K562 (cell line): ENCODE measurements around the gene ITGA2B. TPM values are rescaled to one million over a fixed set of nuclear protein-coding genes. Genes with fewer than 3 reads are reported as not detected.

Experiments
- CREB1 ChIP-seq, 2 experiments: sonication (generic) in 1 of 2; formaldehyde crosslinking in 1 of 2; IDR thresholded peaks; 2 replicates each; pipeline versions ENCODE4 v1.6.1 to v1.8.0; 2012 to 2022; ENCODE audit warnings: inconsistent platforms in 1 of 2, mild to moderate bottlenecking in 1 of 2, missing genetic modification reagents in 1 of 2, moderate library complexity in 1 of 2
- FOXA3 ChIP-seq, 2 experiments: fragments of 450-650 bp in 1 of 2; sonication (generic) in 1 of 2; formaldehyde crosslinking; IDR thresholded peaks in 1 of 2; conservative IDR thresholded peaks in 1 of 2; 2 replicates each; pipeline versions ENCODE4 v1.4.0 to v1.8.0; 2020 to 2022; ENCODE audit warnings: mild to moderate bottlenecking in 2 of 2, missing genetic modification reagents in 1 of 2
- NELFE ChIP-seq: IDR thresholded peaks from 2 replicates; pipeline ENCODE4 v1.6.1; 2011; ENCODE audit warnings: mild to moderate bottlenecking; ENCODE audit not compliant: insufficient read depth, insufficient read length
- NFE2 ChIP-seq: IDR thresholded peaks from 2 replicates; pipeline ENCODE4 v1.6.1; 2014; ENCODE audit warnings: antibody characterized with exemption, low read depth
- TCF7L2 ChIP-seq: fragments of 150-350 bp; IDR thresholded peaks from 2 replicates; pipeline ENCODE4 v1.6.1; 2016; ENCODE audit warnings: low read depth, mild to moderate bottlenecking, low read length, moderate library complexity
- ZFX ChIP-seq: sonication (generic); formaldehyde crosslinking; IDR thresholded peaks from 2 replicates; pipeline ENCODE4 v1.8.0; 2022; ENCODE audit warnings: mild to moderate bottlenecking, missing genetic modification reagents, moderate library complexity
- ZNF583 ChIP-seq: fragments of 250-450 bp; sonication (Bioruptor Pico); IDR thresholded peaks from 2 replicates; pipeline ENCODE4 v1.4.0; 2020
- polyA plus RNA-seq, 8 experiments: library from polyadenylated mRNA; depleted of rRNA in 4 of 8; stranded (reverse) in 5 of 8; unstranded in 3 of 8; fragments of >200 nt; fragmentation: Nextera tagmentation in 2 of 8; fragmentation: Illumina TruSeq in 1 of 8; extraction: Ambion mirVana in 2 of 8; extraction: Trizol in 1 of 8; gene quantifications; 2 replicates each; pipeline versions ENCODE4 v1.2.1 to v1.2.3, GENCODE V29; 2011 to 2014; ENCODE audit warnings: inconsistent platforms in 1 of 8, missing spikeins in 1 of 8
- total RNA-seq, 7 experiments: library from RNA; depleted of rRNA in 6 of 7; stranded (reverse); fragments of >200 nt in 6 of 7; fragmentation: Illumina TruSeq in 2 of 7; extraction: Trizol in 2 of 7; gene quantifications; 2 replicates each; pipeline versions ENCODE4 v1.2.1 to v1.2.3, GENCODE V29; 2011 to 2021; ENCODE audit warnings: low replicate concordance in 1 of 7
- TF ChIP-seq, protein P1 (sequence below): sonication (generic); formaldehyde crosslinking; IDR thresholded peaks from 2 replicates; pipeline ENCODE4 v1.8.0; 2022; ENCODE audit warnings: mild to moderate bottlenecking, missing genetic modification reagents
- TF ChIP-seq, protein P2 (sequence below): sonication (generic); formaldehyde crosslinking; IDR thresholded peaks from 2 replicates; pipeline ENCODE4 v1.4.0; 2020; ENCODE audit warnings: mild to moderate bottlenecking, missing genetic modification reagents
- TF ChIP-seq, protein P3 (sequence below), 2 experiments: fragments of 250-450 bp in 1 of 2; fragments of 450-650 bp in 1 of 2; sonication (Bioruptor Pico) in 1 of 2; IDR thresholded peaks; 2 replicates each; pipeline versions ENCODE4 v1.6.1 to v1.8.0; 2016 to 2021; ENCODE audit warnings: mild to moderate bottlenecking in 2 of 2, moderate library complexity in 2 of 2, missing compliant biosample characterization in 1 of 2, missing genetic modification characterization in 1 of 2
- TF ChIP-seq, protein P4 (sequence below): IDR thresholded peaks from 3 replicates; pipeline ENCODE4 v1.6.1; 2011; ENCODE audit warnings: borderline replicate concordance, mild to moderate bottlenecking; ENCODE audit not compliant: insufficient read length, insufficient read depth
- TF ChIP-seq, protein P5 (sequence below): sonication (generic); formaldehyde crosslinking; IDR thresholded peaks from 2 replicates; pipeline ENCODE4 v1.8.0; 2022; ENCODE audit warnings: missing genetic modification reagents, mild to moderate bottlenecking, borderline replicate concordance
- TF ChIP-seq, protein P6 (sequence below): fragments of 450-650 bp; IDR thresholded peaks from 2 replicates; pipeline ENCODE4 v1.6.1; 2017; ENCODE audit warnings: antibody characterized with exemption, mild to moderate bottlenecking
- TF ChIP-seq, protein P7 (sequence below): fragments of 200-800 bp; sonication (Bioruptor generic); IDR thresholded peaks from 2 replicates; pipeline ENCODE4 v1.6.1; 2017; ENCODE audit warnings: missing genetic modification characterization, missing compliant biosample characterization

The ITGA2B gene
- total and polyA plus RNA-seq, 9 of the 15 experiments (the other 6 are each of a cell fraction or from before 2014, with no cell fraction given), result 1.1 to 26.4 (median 5.6) TPM

DNA sequence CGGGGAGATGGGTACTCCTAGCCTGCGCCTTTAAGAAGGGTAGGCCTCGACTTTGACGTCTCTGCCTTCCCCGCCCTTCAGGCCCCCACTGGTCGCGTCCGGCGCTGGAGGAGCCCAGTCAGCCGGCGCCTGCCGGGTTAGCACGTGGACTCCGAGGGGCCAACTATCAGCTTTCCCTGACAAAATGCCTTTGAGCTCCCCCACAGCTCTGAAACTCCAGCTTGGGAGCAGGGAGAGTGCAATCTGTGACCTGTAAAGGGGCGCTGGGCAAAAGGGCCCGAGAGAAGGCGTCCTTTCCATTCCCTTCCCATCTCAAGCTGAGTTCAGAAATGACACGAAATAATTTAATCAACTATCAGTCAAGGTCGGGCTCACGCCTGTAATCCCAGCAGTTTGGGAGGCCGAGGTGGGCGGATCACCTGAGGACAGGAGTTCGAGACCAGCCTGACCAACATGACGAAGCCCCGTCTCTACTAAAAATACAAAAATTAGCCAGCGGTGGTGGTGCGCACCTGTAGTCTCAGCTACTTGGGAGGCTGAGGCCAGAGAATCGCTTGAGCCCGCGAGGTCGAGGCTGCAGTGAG lies 62.5 kb downstream of the ITGA2B start (continued):
- TF ChIP-seq, protein P1, sequence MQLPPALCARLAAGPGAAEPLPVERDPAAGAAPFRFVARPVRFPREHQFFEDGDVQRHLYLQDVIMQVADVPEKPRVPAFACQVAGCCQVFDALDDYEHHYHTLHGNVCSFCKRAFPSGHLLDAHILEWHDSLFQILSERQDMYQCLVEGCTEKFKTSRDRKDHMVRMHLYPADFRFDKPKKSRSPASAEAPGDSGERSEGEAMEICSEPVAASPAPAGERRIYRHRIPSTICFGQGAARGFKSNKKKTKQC, result 0 out of 2 replicates have a peak, but pooled peaks have one; percentile 28
- TF ChIP-seq, protein P2, sequence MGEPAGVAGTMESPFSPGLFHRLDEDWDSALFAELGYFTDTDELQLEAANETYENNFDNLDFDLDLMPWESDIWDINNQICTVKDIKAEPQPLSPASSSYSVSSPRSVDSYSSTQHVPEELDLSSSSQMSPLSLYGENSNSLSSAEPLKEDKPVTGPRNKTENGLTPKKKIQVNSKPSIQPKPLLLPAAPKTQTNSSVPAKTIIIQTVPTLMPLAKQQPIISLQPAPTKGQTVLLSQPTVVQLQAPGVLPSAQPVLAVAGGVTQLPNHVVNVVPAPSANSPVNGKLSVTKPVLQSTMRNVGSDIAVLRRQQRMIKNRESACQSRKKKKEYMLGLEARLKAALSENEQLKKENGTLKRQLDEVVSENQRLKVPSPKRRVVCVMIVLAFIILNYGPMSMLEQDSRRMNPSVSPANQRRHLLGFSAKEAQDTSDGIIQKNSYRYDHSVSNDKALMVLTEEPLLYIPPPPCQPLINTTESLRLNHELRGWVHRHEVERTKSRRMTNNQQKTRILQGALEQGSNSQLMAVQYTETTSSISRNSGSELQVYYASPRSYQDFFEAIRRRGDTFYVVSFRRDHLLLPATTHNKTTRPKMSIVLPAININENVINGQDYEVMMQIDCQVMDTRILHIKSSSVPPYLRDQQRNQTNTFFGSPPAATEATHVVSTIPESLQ (CRISPR knock-in tag), result no peak
- TF ChIP-seq, protein P3, sequence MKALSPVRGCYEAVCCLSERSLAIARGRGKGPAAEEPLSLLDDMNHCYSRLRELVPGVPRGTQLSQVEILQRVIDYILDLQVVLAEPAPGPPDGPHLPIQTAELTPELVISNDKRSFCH (CRISPR knock-in tag; IDR thresholded peaks at IDR 0.05), result no peak
- TF ChIP-seq, protein P3 (tag; IDR thresholded peaks at IDR 0.05), result no peak
- TF ChIP-seq, protein P4, sequence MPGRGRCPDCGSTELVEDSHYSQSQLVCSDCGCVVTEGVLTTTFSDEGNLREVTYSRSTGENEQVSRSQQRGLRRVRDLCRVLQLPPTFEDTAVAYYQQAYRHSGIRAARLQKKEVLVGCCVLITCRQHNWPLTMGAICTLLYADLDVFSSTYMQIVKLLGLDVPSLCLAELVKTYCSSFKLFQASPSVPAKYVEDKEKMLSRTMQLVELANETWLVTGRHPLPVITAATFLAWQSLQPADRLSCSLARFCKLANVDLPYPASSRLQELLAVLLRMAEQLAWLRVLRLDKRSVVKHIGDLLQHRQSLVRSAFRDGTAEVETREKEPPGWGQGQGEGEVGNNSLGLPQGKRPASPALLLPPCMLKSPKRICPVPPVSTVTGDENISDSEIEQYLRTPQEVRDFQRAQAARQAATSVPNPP, result no peak
- TF ChIP-seq, protein P5, sequence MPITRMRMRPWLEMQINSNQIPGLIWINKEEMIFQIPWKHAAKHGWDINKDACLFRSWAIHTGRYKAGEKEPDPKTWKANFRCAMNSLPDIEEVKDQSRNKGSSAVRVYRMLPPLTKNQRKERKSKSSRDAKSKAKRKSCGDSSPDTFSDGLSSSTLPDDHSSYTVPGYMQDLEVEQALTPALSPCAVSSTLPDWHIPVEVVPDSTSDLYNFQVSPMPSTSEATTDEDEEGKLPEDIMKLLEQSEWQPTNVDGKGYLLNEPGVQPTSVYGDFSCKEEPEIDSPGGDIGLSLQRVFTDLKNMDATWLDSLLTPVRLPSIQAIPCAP (CRISPR knock-in tag), result no peak
- 0 out of 2 replicates have a peak, but pooled peaks have one; percentile 2 for TF ChIP-seq NFE2
- TF ChIP-seq, protein P6, sequence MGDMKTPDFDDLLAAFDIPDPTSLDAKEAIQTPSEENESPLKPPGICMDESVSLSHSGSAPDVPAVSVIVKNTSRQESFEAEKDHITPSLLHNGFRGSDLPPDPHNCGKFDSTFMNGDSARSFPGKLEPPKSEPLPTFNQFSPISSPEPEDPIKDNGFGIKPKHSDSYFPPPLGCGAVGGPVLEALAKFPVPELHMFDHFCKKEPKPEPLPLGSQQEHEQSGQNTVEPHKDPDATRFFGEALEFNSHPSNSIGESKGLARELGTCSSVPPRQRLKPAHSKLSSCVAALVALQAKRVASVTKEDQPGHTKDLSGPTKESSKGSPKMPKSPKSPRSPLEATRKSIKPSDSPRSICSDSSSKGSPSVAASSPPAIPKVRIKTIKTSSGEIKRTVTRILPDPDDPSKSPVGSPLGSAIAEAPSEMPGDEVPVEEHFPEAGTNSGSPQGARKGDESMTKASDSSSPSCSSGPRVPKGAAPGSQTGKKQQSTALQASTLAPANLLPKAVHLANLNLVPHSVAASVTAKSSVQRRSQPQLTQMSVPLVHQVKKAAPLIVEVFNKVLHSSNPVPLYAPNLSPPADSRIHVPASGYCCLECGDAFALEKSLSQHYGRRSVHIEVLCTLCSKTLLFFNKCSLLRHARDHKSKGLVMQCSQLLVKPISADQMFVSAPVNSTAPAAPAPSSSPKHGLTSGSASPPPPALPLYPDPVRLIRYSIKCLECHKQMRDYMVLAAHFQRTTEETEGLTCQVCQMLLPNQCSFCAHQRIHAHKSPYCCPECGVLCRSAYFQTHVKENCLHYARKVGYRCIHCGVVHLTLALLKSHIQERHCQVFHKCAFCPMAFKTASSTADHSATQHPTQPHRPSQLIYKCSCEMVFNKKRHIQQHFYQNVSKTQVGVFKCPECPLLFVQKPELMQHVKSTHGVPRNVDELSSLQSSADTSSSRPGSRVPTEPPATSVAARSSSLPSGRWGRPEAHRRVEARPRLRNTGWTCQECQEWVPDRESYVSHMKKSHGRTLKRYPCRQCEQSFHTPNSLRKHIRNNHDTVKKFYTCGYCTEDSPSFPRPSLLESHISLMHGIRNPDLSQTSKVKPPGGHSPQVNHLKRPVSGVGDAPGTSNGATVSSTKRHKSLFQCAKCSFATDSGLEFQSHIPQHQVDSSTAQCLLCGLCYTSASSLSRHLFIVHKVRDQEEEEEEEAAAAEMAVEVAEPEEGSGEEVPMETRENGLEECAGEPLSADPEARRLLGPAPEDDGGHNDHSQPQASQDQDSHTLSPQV, result 0 out of 2 replicates have a peak, but pooled peaks have one; percentile 5
- no peak for TF ChIP-seq TCF7L2
- peak; percentile 63 for TF ChIP-seq ZFX (CRISPR knock-in tag)
- TF ChIP-seq, protein P7, sequence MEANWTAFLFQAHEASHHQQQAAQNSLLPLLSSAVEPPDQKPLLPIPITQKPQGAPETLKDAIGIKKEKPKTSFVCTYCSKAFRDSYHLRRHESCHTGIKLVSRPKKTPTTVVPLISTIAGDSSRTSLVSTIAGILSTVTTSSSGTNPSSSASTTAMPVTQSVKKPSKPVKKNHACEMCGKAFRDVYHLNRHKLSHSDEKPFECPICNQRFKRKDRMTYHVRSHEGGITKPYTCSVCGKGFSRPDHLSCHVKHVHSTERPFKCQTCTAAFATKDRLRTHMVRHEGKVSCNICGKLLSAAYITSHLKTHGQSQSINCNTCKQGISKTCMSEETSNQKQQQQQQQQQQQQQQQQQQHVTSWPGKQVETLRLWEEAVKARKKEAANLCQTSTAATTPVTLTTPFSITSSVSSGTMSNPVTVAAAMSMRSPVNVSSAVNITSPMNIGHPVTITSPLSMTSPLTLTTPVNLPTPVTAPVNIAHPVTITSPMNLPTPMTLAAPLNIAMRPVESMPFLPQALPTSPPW (CRISPR knock-in tag), result peak; percentile 98
- TF ChIP-seq NELFE, result no peak
- peak; percentile 36; the same call in 1 of the 2 replicates for TF ChIP-seq CREB1 (IDR thresholded peaks at IDR 0.05)
- peak; percentile 46; the same call in 1 of the 2 replicates for TF ChIP-seq CREB1 (CRISPR knock-in tag; IDR thresholded peaks at IDR 0.05)
- TF ChIP-seq FOXA3 (CRISPR knock-in tag; conservative IDR thresholded peaks at IDR 0.05 in 1 of 2, IDR thresholded peaks at IDR 0.05 in 1 of 2), result peak in 1 of 2 experiments; percentile 65; a peak in 1 of 4 replicates
- no peak for TF ChIP-seq ZNF583 (CRISPR knock-in tag)
